K562 (cell line): ENCODE results near the gene MRPL4. TPM values are rescaled to one million over a fixed set of nuclear protein-coding genes. Genes with fewer than 3 reads are reported as not detected.

Experiments
- ARHGAP35 ChIP-seq: fragments of 450-650 bp; IDR thresholded peaks from 2 replicates; pipeline ENCODE4 v1.6.1; 2018; ENCODE audit not compliant: partially characterized antibody
- FOXP1 ChIP-seq: sonication (generic); formaldehyde crosslinking; IDR thresholded peaks from 2 replicates; pipeline ENCODE4 v1.8.0; 2022; ENCODE audit warnings: mild to moderate bottlenecking, missing genetic modification reagents
- JUNB ChIP-seq: fragments of 450-650 bp; formaldehyde crosslinking; conservative IDR thresholded peaks from 2 replicates; pipeline ENCODE4 v1.4.0; 2020; ENCODE audit warnings: mild to moderate bottlenecking
- KLF1 ChIP-seq: fragments of 450-650 bp; IDR thresholded peaks from 2 replicates; pipeline ENCODE4 v1.6.1; 2016; ENCODE audit warnings: missing genetic modification characterization, missing compliant biosample characterization
- MAZ ChIP-seq, 2 experiments: fragments of 450-650 bp in 1 of 2; sonication (generic) in 1 of 2; formaldehyde crosslinking; IDR thresholded peaks in 1 of 2; conservative IDR thresholded peaks in 1 of 2; 2 replicates each; pipeline versions ENCODE4 v1.4.0 to v1.5.0; 2020; ENCODE audit warnings: mild to moderate bottlenecking in 1 of 2, missing genetic modification reagents in 1 of 2
- NKRF ChIP-seq: fragments of 450-650 bp; IDR thresholded peaks from 2 replicates; pipeline ENCODE4 v1.6.1; 2016; ENCODE audit warnings: borderline replicate concordance
- PHF8 ChIP-seq: fragments of 200-600 bp; sonication (generic); IDR thresholded peaks from 2 replicates; pipeline ENCODE4 v1.6.1; 2012; ENCODE audit warnings: mixed run types, mild to moderate bottlenecking, inconsistent platforms, low read length, moderate library complexity, borderline replicate concordance
- SMAD4 ChIP-seq: fragments of 250-450 bp; sonication (Bioruptor Pico); conservative IDR thresholded peaks from 2 replicates; pipeline ENCODE4 v1.8.0; 2021; ENCODE audit warnings: inconsistent platforms, mild to moderate bottlenecking, moderate library complexity
- SMARCE1 ChIP-seq: fragments of 450-650 bp; IDR thresholded peaks from 2 replicates; pipeline ENCODE4 v1.7.1; 2016; ENCODE audit warnings: mild to moderate bottlenecking
- ZNF449 ChIP-seq: fragments of 250-450 bp; sonication (Bioruptor Pico); IDR thresholded peaks from 2 replicates; pipeline ENCODE4 v1.8.0; 2022; ENCODE audit warnings: moderate library complexity, mild to moderate bottlenecking, inconsistent platforms
- ZNF518B ChIP-seq: fragments of 250-450 bp; sonication (Bioruptor Pico); IDR thresholded peaks from 2 replicates; pipeline ENCODE4 v1.5.0; 2021; ENCODE audit warnings: mild to moderate bottlenecking, moderate library complexity
- ZNF740 ChIP-seq, 3 experiments: fragments of 200-800 bp in 1 of 3; sonication (Bioruptor generic) in 1 of 3; sonication (generic) in 1 of 3; formaldehyde crosslinking in 1 of 3; IDR thresholded peaks; 2 replicates each; pipeline versions ENCODE4 v1.6.1 to v1.8.0; 2016 to 2022; ENCODE audit warnings: mild to moderate bottlenecking in 2 of 3, missing compliant biosample characterization in 2 of 3, missing genetic modification characterization in 2 of 3, missing genetic modification reagents in 1 of 3
- polyA plus RNA-seq, 8 experiments: library from polyadenylated mRNA; depleted of rRNA in 4 of 8; stranded (reverse) in 5 of 8; unstranded in 3 of 8; fragments of >200 nt; fragmentation: Nextera tagmentation in 2 of 8; fragmentation: Illumina TruSeq in 1 of 8; extraction: Ambion mirVana in 2 of 8; extraction: Trizol in 1 of 8; gene quantifications; 2 replicates each; pipeline versions ENCODE4 v1.2.1 to v1.2.3, GENCODE V29; 2011 to 2014; ENCODE audit warnings: inconsistent platforms in 1 of 8, missing spikeins in 1 of 8
- total RNA-seq, 7 experiments: library from RNA; depleted of rRNA in 6 of 7; stranded (reverse); fragments of >200 nt in 6 of 7; fragmentation: Illumina TruSeq in 2 of 7; extraction: Trizol in 2 of 7; gene quantifications; 2 replicates each; pipeline versions ENCODE4 v1.2.1 to v1.2.3, GENCODE V29; 2011 to 2021; ENCODE audit warnings: low replicate concordance in 1 of 7
- TF ChIP-seq, protein P1 (sequence below): fragments of 250-450 bp; sonication (Bioruptor Pico); IDR thresholded peaks from 2 replicates; pipeline ENCODE4 v1.4.0; 2020; ENCODE audit warnings: mild to moderate bottlenecking, moderate library complexity, borderline replicate concordance

MRPL4 gene
- total and polyA plus RNA-seq, 9 of the 15 experiments (the other 6 are each of a cell fraction or from before 2014, with no cell fraction given) = 1.4 to 239 (median 64.9) TPM

GRCh38 chr19:10292789-10293636, 41.0 kb downstream of the MRPL4 start (continued):
- TF ChIP-seq ZNF449 (CRISPR knock-in tag) (no peak), JUNB (no peak), MAZ (CRISPR knock-in tag; conservative IDR thresholded peaks at IDR 0.05 in 1 of 2, IDR thresholded peaks at IDR 0.05 in 1 of 2) (no peak; a peak in 1 of 4 replicates), NKRF (peak; percentile 24; the same call in 1 of the 2 replicates), KLF1 (tag) (peak; percentile 18; the same call in 1 of the 2 replicates), SMAD4 (peak; percentile 15; the same call in 1 of the 2 replicates), ARHGAP35 (no peak), FOXP1 (0 out of 2 replicates have a peak, but pooled peaks have one; percentile 57), SMARCE1 (peak; percentile 19; the same call in 1 of the 2 replicates), PHF8 (peak; percentile 36; the same call in 1 of the 2 replicates), ZNF740 (CRISPR knock-in tag; IDR thresholded peaks at IDR 0.05) (no peak), ZNF740 (tag; IDR thresholded peaks at IDR 0.05) (peak in 1 of 2 experiments; percentile 54; a peak in 1 of 4 replicates), ZNF518B (CRISPR knock-in tag) (no peak)
- TF ChIP-seq, protein P1, sequence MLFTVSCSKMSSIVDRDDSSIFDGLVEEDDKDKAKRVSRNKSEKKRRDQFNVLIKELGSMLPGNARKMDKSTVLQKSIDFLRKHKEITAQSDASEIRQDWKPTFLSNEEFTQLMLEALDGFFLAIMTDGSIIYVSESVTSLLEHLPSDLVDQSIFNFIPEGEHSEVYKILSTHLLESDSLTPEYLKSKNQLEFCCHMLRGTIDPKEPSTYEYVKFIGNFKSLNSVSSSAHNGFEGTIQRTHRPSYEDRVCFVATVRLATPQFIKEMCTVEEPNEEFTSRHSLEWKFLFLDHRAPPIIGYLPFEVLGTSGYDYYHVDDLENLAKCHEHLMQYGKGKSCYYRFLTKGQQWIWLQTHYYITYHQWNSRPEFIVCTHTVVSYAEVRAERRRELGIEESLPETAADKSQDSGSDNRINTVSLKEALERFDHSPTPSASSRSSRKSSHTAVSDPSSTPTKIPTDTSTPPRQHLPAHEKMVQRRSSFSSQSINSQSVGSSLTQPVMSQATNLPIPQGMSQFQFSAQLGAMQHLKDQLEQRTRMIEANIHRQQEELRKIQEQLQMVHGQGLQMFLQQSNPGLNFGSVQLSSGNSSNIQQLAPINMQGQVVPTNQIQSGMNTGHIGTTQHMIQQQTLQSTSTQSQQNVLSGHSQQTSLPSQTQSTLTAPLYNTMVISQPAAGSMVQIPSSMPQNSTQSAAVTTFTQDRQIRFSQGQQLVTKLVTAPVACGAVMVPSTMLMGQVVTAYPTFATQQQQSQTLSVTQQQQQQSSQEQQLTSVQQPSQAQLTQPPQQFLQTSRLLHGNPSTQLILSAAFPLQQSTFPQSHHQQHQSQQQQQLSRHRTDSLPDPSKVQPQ (CRISPR knock-in tag) = no peak
